ENCODE results near the gene CDK13.
"Not testable (repeated sequence)": the region's sequence is repeated elsewhere in the genome, so short reads cannot be mapped to it uniquely, and the experiment has no call there.

The CDK13 gene

GRCh38 chr7:40095695-40096327 lies 145.8 kb downstream of the CDK13 start:
- Mint-ChIP-seq H3K4me3 (no peak overlapping the region), H3K9me3 (no peaks in the 10 kb centered on the region), H3K36me3 (peaks cover 7% of the 10 kb centered on the region), H3K27ac (no peak overlapping the region), H3K4me1 (peaks cover 12% of the 10 kb centered on the region), H3K27me3 (no peaks in the 10 kb centered on the region)

- no peaks in the 10 kb centered on the region for H3K9me3 Mint-ChIP-seq
- H3K27me3 Mint-ChIP-seq, result no peaks in the 10 kb centered on the region
- H3K4me3 Mint-ChIP-seq, result no peak overlapping the region
- H3K4me1 Mint-ChIP-seq, result peaks cover 12% of the 10 kb centered on the region
- no peak overlapping the region for H3K27ac Mint-ChIP-seq
- peaks cover 7% of the 10 kb centered on the region for H3K36me3 Mint-ChIP-seq
These were observed 147.7 kb downstream of the CDK13 start for GRCh38 chr7:40097728-40098127.

- H3K4me3 Mint-ChIP-seq, result no peak overlapping the region
- H3K27ac Mint-ChIP-seq, result no peak overlapping the region
- no peaks in the 10 kb centered on the region for H3K9me3 Mint-ChIP-seq
- H3K27me3 Mint-ChIP-seq, result no peaks in the 10 kb centered on the region
- H3K4me1 Mint-ChIP-seq, result peaks cover 12% of the 10 kb centered on the region
- peaks cover 4% of the 10 kb centered on the region for H3K36me3 Mint-ChIP-seq
These were observed 148.8 kb downstream of the CDK13 start for GRCh38 chr7:40098810-40099209.

GRCh38 chr7:40099837-40100236 lies 149.8 kb downstream of the CDK13 start:
- Mint-ChIP-seq H3K9me3 (no peaks in the 10 kb centered on the region), H3K4me3 (no peak overlapping the region), H3K36me3 (no peaks in the 10 kb centered on the region)

GRCh38 chr7:40101201-40101600 lies 151.1 kb downstream of the CDK13 start:
- no peaks in the 10 kb centered on the region for H3K9me3 Mint-ChIP-seq
- no peak overlapping the region for H3K4me3 Mint-ChIP-seq
- H3K27ac Mint-ChIP-seq, result no peak overlapping the region
- H3K36me3 Mint-ChIP-seq, result no peaks in the 10 kb centered on the region
- H3K27me3 Mint-ChIP-seq, result no peaks in the 10 kb centered on the region
- H3K4me1 Mint-ChIP-seq, result peaks cover 6% of the 10 kb centered on the region

More at GRCh38 chr7:40099837-40100236, 149.8 kb downstream of the CDK13 start:
- H3K4me1 Mint-ChIP-seq, result peaks cover 12% of the 10 kb centered on the region
- no peaks in the 10 kb centered on the region for H3K27me3 Mint-ChIP-seq
- peak overlapping the region; percentile 46 for H3K27ac Mint-ChIP-seq

GRCh38 chr7:40102897-40103296 lies 152.8 kb downstream of the CDK13 start:
- no peak overlapping the region for H3K4me3 Mint-ChIP-seq
- no peaks in the 10 kb centered on the region for H3K9me3 Mint-ChIP-seq
- no peaks in the 10 kb centered on the region for H3K36me3 Mint-ChIP-seq
- peaks cover under 1% of the 10 kb centered on the region for H3K4me1 Mint-ChIP-seq
- peak overlapping the region; percentile 62 for H3K27ac Mint-ChIP-seq
- H3K27me3 Mint-ChIP-seq, result no peaks in the 10 kb centered on the region

- Mint-ChIP-seq H3K4me1 (no peaks in the 10 kb centered on the region), H3K36me3 (no peaks in the 10 kb centered on the region), H3K9me3 (no peaks in the 10 kb centered on the region), H3K4me3 (no peak overlapping the region), H3K27ac (no peak overlapping the region), H3K27me3 (no peaks in the 10 kb centered on the region)
These were observed 155.9 kb downstream of the CDK13 start for GRCh38 chr7:40105879-40106473.

GRCh38 chr7:40115936-40116335 lies 165.9 kb downstream of the CDK13 start:
- no peaks in the 10 kb centered on the region for H3K9me3 Mint-ChIP-seq
- no peaks in the 10 kb centered on the region for H3K4me1 Mint-ChIP-seq
- H3K27me3 Mint-ChIP-seq, result no peaks in the 10 kb centered on the region
- H3K36me3 Mint-ChIP-seq, result peaks cover 6% of the 10 kb centered on the region
- no peak overlapping the region for H3K4me3 Mint-ChIP-seq
- no peak overlapping the region for H3K27ac Mint-ChIP-seq

GRCh38 chr7:40117199-40117598 lies 167.1 kb downstream of the CDK13 start:
- not testable (repeated sequence) for H3K27me3 Mint-ChIP-seq, H3K27ac Mint-ChIP-seq, H3K36me3 Mint-ChIP-seq, H3K9me3 Mint-ChIP-seq, H3K4me1 Mint-ChIP-seq, H3K4me3 Mint-ChIP-seq

GRCh38 chr7:40118201-40118600 lies 168.1 kb downstream of the CDK13 start:
- H3K27ac Mint-ChIP-seq, H3K9me3 Mint-ChIP-seq, H3K4me1 Mint-ChIP-seq, H3K36me3 Mint-ChIP-seq, H3K4me3 Mint-ChIP-seq, H3K27me3 Mint-ChIP-seq: not testable (repeated sequence)

GRCh38 chr7:40120020-40120419 lies 170.0 kb downstream of the CDK13 start:
- no peaks in the 10 kb centered on the region for H3K36me3 Mint-ChIP-seq
- H3K4me1 Mint-ChIP-seq, result peaks cover 5% of the 10 kb centered on the region
- H3K27ac Mint-ChIP-seq, result no peak overlapping the region
- H3K4me3 Mint-ChIP-seq, result no peak overlapping the region
- H3K9me3 Mint-ChIP-seq, result no peaks in the 10 kb centered on the region
- no peaks in the 10 kb centered on the region for H3K27me3 Mint-ChIP-seq

- not testable (repeated sequence) for H3K4me1 Mint-ChIP-seq, H3K4me3 Mint-ChIP-seq, H3K27me3 Mint-ChIP-seq, H3K36me3 Mint-ChIP-seq, H3K9me3 Mint-ChIP-seq
- H3K27ac Mint-ChIP-seq, result peak overlapping the region; percentile 35
These were observed 172.3 kb downstream of the CDK13 start for GRCh38 chr7:40122100-40122939.

GRCh38 chr7:40122940-40123254 lies 172.8 kb downstream of the CDK13 start:
- Mint-ChIP-seq H3K9me3 (no peaks in the 10 kb centered on the region), H3K36me3 (peaks cover under 1% of the 10 kb centered on the region), H3K4me1 (peaks cover 7% of the 10 kb centered on the region), H3K27ac (no peak overlapping the region), H3K27me3 (no peaks in the 10 kb centered on the region), H3K4me3 (no peak overlapping the region)

- Mint-ChIP-seq H3K27me3 (peaks cover 1% of the 10 kb centered on the region), H3K9me3 (no peaks in the 10 kb centered on the region), H3K4me1 (peaks cover 35% of the 10 kb centered on the region), H3K27ac (peak overlapping the region; percentile 93), H3K4me3 (peak overlapping the region; percentile 93), H3K36me3 (peaks cover 7% of the 10 kb centered on the region)
These were observed 183.7 kb downstream of the CDK13 start for GRCh38 chr7:40133561-40134427.

GRCh38 chr7:40134428-40135316 lies 184.6 kb downstream of the CDK13 start, which contains the start of the genes MPLKIP and SUGCT:
Gene MPLKIP (minus strand): TSS chr7:40134622. CDS start chr7:40134567, 55 bp downstream.
Gene SUGCT (plus strand): TSS chr7:40135005.
- Mint-ChIP-seq H3K4me3 (peak within 1 kb of the TSS; percentile 93), H3K9me3 (no peaks in the 10 kb centered on the region), H3K4me1 (peaks cover 30% of the 10 kb centered on the region), H3K36me3 (peaks cover 8% of the 10 kb centered on the region), H3K27me3 (peaks cover 1% of the 10 kb centered on the region), H3K27ac (peak within 1 kb of the TSS; percentile 98)

Measured in activated naive CD4-positive, alpha-beta T cell treated with anti-CD3 and anti-CD28 coated beads, Interleukin-2, amount 50 U/mL, for 24 hours (primary cell).